DND-41 (cell line): ENCODE data around the gene PDE6A.

ENCODE experiments used
- ATAC-seq: fragments of 200-7000 bp; cut with Tn5 transposase; 3 replicates; pipeline ENCODE4 v1.9.1; 2021; ENCODE audit warnings: low read depth; ENCODE audit not compliant: insufficient read depth
- DNase-seq: peaks from one replicate; pipeline ENCODE4 v3.0.0-alpha.2; 2020
- H2AFZ ChIP-seq: 2 replicates; pipeline ENCODE4 v1.6.0; 2012; ENCODE audit warnings: low read depth, low read length
- H3K27ac ChIP-seq: 2 replicates; pipeline ENCODE4 v1.5.1; 2012; ENCODE audit warnings: low read length, inconsistent platforms
- H3K27me3 ChIP-seq: fragments of 200-600 bp; sonication (generic); 2 replicates; pipeline ENCODE4 v1.6.0; 2012; ENCODE audit warnings: low read length, mild to moderate bottlenecking, inconsistent platforms; ENCODE audit not compliant: insufficient read depth, poor library complexity
- H3K36me3 ChIP-seq: 2 replicates; pipeline ENCODE4 v1.5.1; 2012; ENCODE audit warnings: low read length, inconsistent platforms; ENCODE audit not compliant: insufficient read depth
- H3K4me1 ChIP-seq: 2 replicates; pipeline ENCODE4 v1.5.1; 2012; ENCODE audit warnings: mild to moderate bottlenecking, low read length; ENCODE audit not compliant: insufficient read depth
- H3K4me2 ChIP-seq: 2 replicates; pipeline ENCODE4 v1.6.0; 2012; ENCODE audit warnings: mild to moderate bottlenecking, moderate library complexity, low read length, inconsistent platforms; ENCODE audit not compliant: insufficient read depth
- H3K4me3 ChIP-seq, 2 experiments: fragments of 200-600 bp in 1 of 2; shearing (Covaris generic) in 1 of 2; 2 replicates each; pipeline ENCODE4 v1.5.1; 2012 to 2016; ENCODE audit warnings: inconsistent platforms in 2 of 2, low read length in 2 of 2, mild to moderate bottlenecking in 2 of 2, low read depth in 1 of 2, moderate library complexity in 1 of 2
- H3K79me2 ChIP-seq: 2 replicates; pipeline ENCODE4 v1.6.0; 2012; ENCODE audit warnings: low read length, inconsistent platforms; ENCODE audit not compliant: insufficient read depth
- H3K9ac ChIP-seq: 2 replicates; pipeline ENCODE4 v1.6.0; 2012; ENCODE audit warnings: low read depth, mild to moderate bottlenecking, inconsistent platforms, low read length, moderate library complexity
- H3K9me3 ChIP-seq: 2 replicates; pipeline ENCODE4 v1.5.1; 2012; ENCODE audit warnings: low read length, moderate library complexity, mild to moderate bottlenecking, inconsistent platforms; ENCODE audit not compliant: insufficient read depth, severe bottlenecking
- H4K20me1 ChIP-seq: 2 replicates; pipeline ENCODE4 v1.6.0; 2012; ENCODE audit warnings: low read length; ENCODE audit not compliant: insufficient read depth
- CTCF ChIP-seq: IDR thresholded peaks from 2 replicates; pipeline ENCODE4 v1.5.1; 2012; ENCODE audit warnings: borderline replicate concordance, low read length, moderate library complexity, mild to moderate bottlenecking; ENCODE audit not compliant: poor library complexity, severe bottlenecking; ENCODE audit errors: extremely low read depth
- EZH2 ChIP-seq: IDR thresholded peaks from 3 replicates; pipeline ENCODE4 v1.6.1; 2012; ENCODE audit warnings: borderline replicate concordance, low read depth, mild to moderate bottlenecking, moderate library complexity, low read length, inconsistent platforms; ENCODE audit not compliant: severe bottlenecking

Gene PDE6A

DNA sequence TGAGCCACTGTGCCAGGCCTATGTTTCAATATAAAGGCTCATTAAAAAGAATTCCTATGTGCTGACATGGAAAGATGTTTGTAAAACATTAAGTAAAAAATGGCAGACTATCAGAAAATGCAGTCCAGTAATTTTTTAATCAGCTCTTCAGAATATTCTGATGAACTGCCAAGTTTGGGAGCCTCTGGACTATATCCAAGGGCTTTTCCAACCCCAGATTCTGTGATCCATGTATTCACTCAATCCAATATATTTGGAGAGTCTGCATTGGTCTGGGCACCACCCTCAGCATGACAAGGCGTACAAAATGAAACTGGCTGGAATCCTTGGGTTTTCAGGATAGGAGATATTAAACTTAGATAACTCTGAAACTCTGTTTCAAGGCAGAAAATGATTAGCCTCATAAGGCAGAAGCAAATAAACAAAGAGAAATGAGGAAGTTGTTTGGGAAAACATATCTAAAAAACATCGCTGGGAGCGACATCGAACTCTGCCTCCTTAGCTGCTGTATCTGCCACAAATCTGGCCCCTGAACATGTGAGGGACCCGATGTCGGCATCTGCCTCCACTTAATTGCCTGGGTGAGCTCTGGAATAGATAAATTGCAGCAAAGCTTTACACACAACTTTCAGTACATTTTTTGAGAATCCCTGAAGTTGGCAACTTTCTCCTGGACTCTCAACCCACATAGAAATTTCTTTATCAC is 14.4 kb downstream of the PDE6A start:
- Histone ChIP-seq H3K79me2 (no peaks in the 10 kb centered on the region), H3K9me3 (no peaks in the 10 kb centered on the region), H3K4me2 (no peak overlapping the region), H3K4me3 (no peak overlapping the region), H3K27ac (no peak overlapping the region), H3K27me3 (peaks cover 12% of the 10 kb centered on the region), H4K20me1 (no peaks in the 10 kb centered on the region), H2AFZ (no peak overlapping the region), H3K9ac (no peak overlapping the region), H3K4me1 (no peaks in the 10 kb centered on the region), H3K36me3 (no peaks in the 10 kb centered on the region)
- DNase-seq (no peak), ATAC-seq (no peak)
- TF ChIP-seq EZH2 = no peak
- no peak for TF ChIP-seq CTCF

GRCh38 chr5:149924486-149924885 is 20.1 kb downstream of the PDE6A start:
- Histone ChIP-seq H3K9ac (no peak overlapping the region), H3K79me2 (no peaks in the 10 kb centered on the region), H2AFZ (no peak overlapping the region), H3K27me3 (peaks cover 9% of the 10 kb centered on the region), H3K27ac (no peak overlapping the region), H3K4me2 (no peak overlapping the region), H3K4me3 (no peak overlapping the region), H4K20me1 (no peaks in the 10 kb centered on the region), H3K36me3 (no peaks in the 10 kb centered on the region), H3K9me3 (no peaks in the 10 kb centered on the region), H3K4me1 (no peaks in the 10 kb centered on the region)
- TF ChIP-seq EZH2 = no peak
- TF ChIP-seq CTCF = no peak
- DNase-seq (no peak), ATAC-seq (no peak)

DNA sequence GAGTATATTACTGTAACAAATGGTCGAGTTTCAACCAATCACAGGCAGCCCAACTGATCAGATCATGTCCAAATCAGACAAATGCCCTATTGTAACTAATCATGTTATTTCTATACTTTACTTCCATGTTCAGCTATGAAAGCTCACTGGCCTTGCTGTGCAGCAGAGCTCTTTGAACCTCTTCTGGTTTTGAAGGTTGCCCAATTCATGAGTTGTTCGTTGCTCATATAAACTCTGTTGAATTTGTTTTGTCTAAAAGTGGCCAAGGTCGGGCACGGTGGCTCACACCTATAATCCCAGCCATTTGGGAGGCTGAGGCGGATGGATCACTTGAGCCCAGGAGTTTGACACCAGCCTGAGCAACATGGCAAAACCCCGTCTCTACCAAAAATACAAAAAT is 21.6 kb downstream of the PDE6A start:
- DNase-seq = no peak
- Histone ChIP-seq H2AFZ (no peak overlapping the region), H3K27me3 (peaks cover 9% of the 10 kb centered on the region), H4K20me1 (no peaks in the 10 kb centered on the region), H3K9me3 (no peaks in the 10 kb centered on the region), H3K27ac (no peak overlapping the region), H3K4me3 (no peak overlapping the region), H3K4me2 (no peak overlapping the region), H3K36me3 (no peaks in the 10 kb centered on the region), H3K4me1 (no peaks in the 10 kb centered on the region), H3K79me2 (no peaks in the 10 kb centered on the region), H3K9ac (no peak overlapping the region)
- no peak for ATAC-seq
- TF ChIP-seq EZH2 = no peak
- no peak for TF ChIP-seq CTCF

DNA sequence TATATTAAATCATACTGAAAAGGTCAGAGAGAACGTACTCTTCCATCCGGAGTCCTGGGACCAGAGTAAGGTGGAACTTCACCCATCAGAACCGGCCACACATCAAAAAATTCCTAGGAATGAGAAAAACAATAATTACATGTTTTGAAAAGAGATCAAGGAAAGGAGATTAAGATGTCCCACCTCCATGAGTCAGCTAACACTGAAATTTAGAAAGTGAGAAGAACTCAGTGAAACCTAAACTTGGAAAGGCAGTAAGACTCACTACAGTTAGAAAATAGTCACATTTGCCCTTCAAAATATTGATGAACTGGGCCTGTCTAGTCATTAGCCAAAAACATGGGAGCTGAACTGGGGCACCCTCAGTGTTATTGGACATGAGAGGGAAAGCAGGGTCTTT is 23.0 kb downstream of the PDE6A start:
- no peaks in the 10 kb centered on the region for H3K4me1 ChIP-seq
- no peak overlapping the region for H3K9ac ChIP-seq
- no peak for TF ChIP-seq CTCF
- no peak for TF ChIP-seq EZH2
- no peak overlapping the region for H3K27ac ChIP-seq
- no peak overlapping the region for H3K4me3 ChIP-seq
- peaks cover 9% of the 10 kb centered on the region for H3K27me3 ChIP-seq
- no peaks in the 10 kb centered on the region for H3K79me2 ChIP-seq
- no peaks in the 10 kb centered on the region for H4K20me1 ChIP-seq
- no peak overlapping the region for H3K4me2 ChIP-seq
- DNase-seq (no peak), ATAC-seq (no peak)
- no peak overlapping the region for H2AFZ ChIP-seq
- no peaks in the 10 kb centered on the region for H3K9me3 ChIP-seq
- H3K36me3 ChIP-seq = no peaks in the 10 kb centered on the region
